HepG2 (cell line): ENCODE results near the gene IRAK4. TPM values are rescaled to one million over a fixed set of nuclear protein-coding genes. Genes with fewer than 3 reads are reported as not detected.

Experiments used
- AGO2 ChIP-seq: fragments of 200-400 bp; formaldehyde crosslinking; optimal IDR thresholded peaks from 2 replicates; pipeline ENCODE3; 2017; ENCODE audit warnings: mild to moderate bottlenecking, low read depth, low read length, moderate library complexity
- ARID4A ChIP-seq: sonication (generic); formaldehyde crosslinking; IDR thresholded peaks from 2 replicates; pipeline ENCODE4 v1.5.0; 2020; ENCODE audit warnings: mild to moderate bottlenecking, missing genetic modification reagents, borderline replicate concordance
- ARNT ChIP-seq: fragments of 450-650 bp; IDR thresholded peaks from 2 replicates; pipeline ENCODE4 v1.6.1; 2017
- NFYC ChIP-seq: IDR thresholded peaks from 2 replicates; pipeline ENCODE4 v1.6.1; 2016; ENCODE audit warnings: missing genetic modification reagents, missing compliant biosample characterization
- PLSCR1 ChIP-seq: sonication (generic); formaldehyde crosslinking; IDR thresholded peaks from 2 replicates; pipeline ENCODE4 v1.5.0; 2020; ENCODE audit warnings: missing genetic modification reagents, mild to moderate bottlenecking, borderline replicate concordance
- POGZ ChIP-seq: sonication (generic); formaldehyde crosslinking; IDR thresholded peaks from 2 replicates; pipeline ENCODE4 v1.4.0; 2020; ENCODE audit warnings: mild to moderate bottlenecking, missing genetic modification reagents
- REPIN1 ChIP-seq: sonication (generic); formaldehyde crosslinking; IDR thresholded peaks from 2 replicates; pipeline ENCODE4 v1.8.0; 2022; ENCODE audit warnings: missing genetic modification reagents, low read depth, mild to moderate bottlenecking, borderline replicate concordance
- SAP130 ChIP-seq: IDR thresholded peaks from 2 replicates; pipeline ENCODE4 v1.6.1; 2016; ENCODE audit warnings: low read depth
- SP140L ChIP-seq: sonication (generic); formaldehyde crosslinking; IDR thresholded peaks from 2 replicates; pipeline ENCODE4 v1.4.0; 2020; ENCODE audit warnings: missing genetic modification reagents, borderline replicate concordance
- TCF12 ChIP-seq, 2 experiments: fragments of 450-650 bp in 1 of 2; sonication (generic) in 1 of 2; formaldehyde crosslinking in 1 of 2; IDR thresholded peaks; 2 replicates each; pipeline versions ENCODE4 v1.6.1 to v1.8.0; 2017 to 2022; ENCODE audit warnings: antibody characterized with exemption in 1 of 2, mild to moderate bottlenecking in 1 of 2, missing genetic modification reagents in 1 of 2, moderate library complexity in 1 of 2
- TMF1 ChIP-seq: sonication (generic); formaldehyde crosslinking; IDR thresholded peaks from 2 replicates; pipeline ENCODE4 v1.8.1; 2022; ENCODE audit warnings: low read depth, missing genetic modification reagents
- TSC22D2 ChIP-seq: sonication (generic); formaldehyde crosslinking; IDR thresholded peaks from 2 replicates; pipeline ENCODE4 v1.5.1; 2020; ENCODE audit warnings: missing genetic modification reagents, mild to moderate bottlenecking, borderline replicate concordance
- ZFP41 ChIP-seq: sonication (generic); formaldehyde crosslinking; IDR thresholded peaks from 2 replicates; pipeline ENCODE4 v1.4.0; 2020; ENCODE audit warnings: mild to moderate bottlenecking, missing genetic modification reagents, borderline replicate concordance
- ZNF124 ChIP-seq: sonication (generic); formaldehyde crosslinking; IDR thresholded peaks from 2 replicates; pipeline ENCODE4 v1.4.0; 2020; ENCODE audit warnings: missing genetic modification reagents
- ZNF230 ChIP-seq: sonication (generic); formaldehyde crosslinking; IDR thresholded peaks from 2 replicates; pipeline ENCODE4 v1.4.0; 2020; ENCODE audit warnings: mild to moderate bottlenecking, missing genetic modification reagents
- ZNF431 ChIP-seq: sonication (generic); formaldehyde crosslinking; IDR thresholded peaks from 2 replicates; pipeline ENCODE4 v1.9.0; 2022; ENCODE audit warnings: missing genetic modification reagents, low read depth, mild to moderate bottlenecking, borderline replicate concordance
- ZNF570 ChIP-seq: sonication (generic); formaldehyde crosslinking; IDR thresholded peaks from 2 replicates; pipeline ENCODE4 v1.4.0; 2020; ENCODE audit warnings: mild to moderate bottlenecking, missing genetic modification reagents, borderline replicate concordance
- ZNF605 ChIP-seq: sonication (generic); formaldehyde crosslinking; IDR thresholded peaks from 2 replicates; pipeline ENCODE4 v1.8.0; 2022; ENCODE audit warnings: mild to moderate bottlenecking, missing genetic modification reagents
- polyA plus RNA-seq, 8 experiments: library from polyadenylated mRNA; depleted of rRNA in 3 of 8; stranded (reverse) in 7 of 8; unstranded in 1 of 8; fragments of >200 nt; fragmentation: Illumina TruSeq in 4 of 8; extraction: Trizol in 4 of 8; gene quantifications; 2 replicates each; pipeline versions ENCODE4 v1.2.1 to v1.2.3, GENCODE V29; 2011 to 2016; ENCODE audit warnings: low read depth in 4 of 8, missing spikeins in 1 of 8, mixed read lengths in 1 of 8; ENCODE audit not compliant: insufficient read depth in 1 of 8
- total RNA-seq, 5 experiments: library from RNA; depleted of rRNA; stranded (reverse); fragments of >200 nt; fragmentation: Illumina TruSeq; extraction: Trizol; gene quantifications; 2 replicates each; pipeline ENCODE4 v1.2.3, GENCODE V29; 2016; ENCODE audit warnings: low read depth in 1 of 5
- TF ChIP-seq, protein P1 (sequence below): sonication (generic); formaldehyde crosslinking; IDR thresholded peaks from 2 replicates; pipeline ENCODE4 v1.4.0; 2020; ENCODE audit warnings: mild to moderate bottlenecking, missing genetic modification reagents
- TF ChIP-seq, protein P2 (sequence below): IDR thresholded peaks from 2 replicates; pipeline ENCODE4 v1.6.1; 2016; ENCODE audit warnings: low read depth, missing genetic modification reagents, missing compliant biosample characterization

The IRAK4 gene
- total and polyA plus RNA-seq, 2 of the 13 experiments (the other 11 are each of a cell fraction or from before 2014, with no cell fraction given) = 6.6 to 7.1 TPM

GRCh38 chr12:43758247-43758727, 464 bp upstream of the IRAK4 start (continued):
- TF ChIP-seq ARNT = no peak
- peak; percentile 48; the same call in 1 of the 2 replicates for TF ChIP-seq ARID4A (CRISPR knock-in tag)
- no peak for TF ChIP-seq PLSCR1 (CRISPR knock-in tag)
- TF ChIP-seq SAP130 (CRISPR knock-in tag) = peak; percentile 79
- no peak for TF ChIP-seq NFYC (CRISPR knock-in tag)
- TF ChIP-seq SP140L (CRISPR knock-in tag) = no peak
- TF ChIP-seq POGZ = no peak
- no peak for TF ChIP-seq REPIN1 (CRISPR knock-in tag)
- TF ChIP-seq, protein P1, sequence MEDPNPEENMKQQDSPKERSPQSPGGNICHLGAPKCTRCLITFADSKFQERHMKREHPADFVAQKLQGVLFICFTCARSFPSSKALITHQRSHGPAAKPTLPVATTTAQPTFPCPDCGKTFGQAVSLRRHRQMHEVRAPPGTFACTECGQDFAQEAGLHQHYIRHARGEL (CRISPR knock-in tag) = no peak
- peak; percentile 77 for TF ChIP-seq ZNF230
- no peak for TF ChIP-seq AGO2
- TF ChIP-seq ZNF570 (CRISPR knock-in tag) = no peak
- TF ChIP-seq ZNF124 (CRISPR knock-in tag) = no peak
- TF ChIP-seq, protein P2, sequence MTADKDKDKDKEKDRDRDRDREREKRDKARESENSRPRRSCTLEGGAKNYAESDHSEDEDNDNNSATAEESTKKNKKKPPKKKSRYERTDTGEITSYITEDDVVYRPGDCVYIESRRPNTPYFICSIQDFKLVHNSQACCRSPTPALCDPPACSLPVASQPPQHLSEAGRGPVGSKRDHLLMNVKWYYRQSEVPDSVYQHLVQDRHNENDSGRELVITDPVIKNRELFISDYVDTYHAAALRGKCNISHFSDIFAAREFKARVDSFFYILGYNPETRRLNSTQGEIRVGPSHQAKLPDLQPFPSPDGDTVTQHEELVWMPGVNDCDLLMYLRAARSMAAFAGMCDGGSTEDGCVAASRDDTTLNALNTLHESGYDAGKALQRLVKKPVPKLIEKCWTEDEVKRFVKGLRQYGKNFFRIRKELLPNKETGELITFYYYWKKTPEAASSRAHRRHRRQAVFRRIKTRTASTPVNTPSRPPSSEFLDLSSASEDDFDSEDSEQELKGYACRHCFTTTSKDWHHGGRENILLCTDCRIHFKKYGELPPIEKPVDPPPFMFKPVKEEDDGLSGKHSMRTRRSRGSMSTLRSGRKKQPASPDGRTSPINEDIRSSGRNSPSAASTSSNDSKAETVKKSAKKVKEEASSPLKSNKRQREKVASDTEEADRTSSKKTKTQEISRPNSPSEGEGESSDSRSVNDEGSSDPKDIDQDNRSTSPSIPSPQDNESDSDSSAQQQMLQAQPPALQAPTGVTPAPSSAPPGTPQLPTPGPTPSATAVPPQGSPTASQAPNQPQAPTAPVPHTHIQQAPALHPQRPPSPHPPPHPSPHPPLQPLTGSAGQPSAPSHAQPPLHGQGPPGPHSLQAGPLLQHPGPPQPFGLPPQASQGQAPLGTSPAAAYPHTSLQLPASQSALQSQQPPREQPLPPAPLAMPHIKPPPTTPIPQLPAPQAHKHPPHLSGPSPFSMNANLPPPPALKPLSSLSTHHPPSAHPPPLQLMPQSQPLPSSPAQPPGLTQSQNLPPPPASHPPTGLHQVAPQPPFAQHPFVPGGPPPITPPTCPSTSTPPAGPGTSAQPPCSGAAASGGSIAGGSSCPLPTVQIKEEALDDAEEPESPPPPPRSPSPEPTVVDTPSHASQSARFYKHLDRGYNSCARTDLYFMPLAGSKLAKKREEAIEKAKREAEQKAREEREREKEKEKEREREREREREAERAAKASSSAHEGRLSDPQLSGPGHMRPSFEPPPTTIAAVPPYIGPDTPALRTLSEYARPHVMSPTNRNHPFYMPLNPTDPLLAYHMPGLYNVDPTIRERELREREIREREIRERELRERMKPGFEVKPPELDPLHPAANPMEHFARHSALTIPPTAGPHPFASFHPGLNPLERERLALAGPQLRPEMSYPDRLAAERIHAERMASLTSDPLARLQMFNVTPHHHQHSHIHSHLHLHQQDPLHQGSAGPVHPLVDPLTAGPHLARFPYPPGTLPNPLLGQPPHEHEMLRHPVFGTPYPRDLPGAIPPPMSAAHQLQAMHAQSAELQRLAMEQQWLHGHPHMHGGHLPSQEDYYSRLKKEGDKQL (CRISPR knock-in tag) = no peak
- TF ChIP-seq TMF1 (CRISPR knock-in tag) = 0 out of 2 replicates have a peak, but pooled peaks have one; percentile 28
- no peak for TF ChIP-seq TCF12 (IDR thresholded peaks at IDR 0.05)
- 0 out of 2 replicates have a peak, but pooled peaks have one; percentile 31 for TF ChIP-seq TCF12 (CRISPR knock-in tag; IDR thresholded peaks at IDR 0.05)
- no peak for TF ChIP-seq TSC22D2 (CRISPR knock-in tag)
- no peak for TF ChIP-seq ZNF431 (CRISPR knock-in tag)
- no peak for TF ChIP-seq ZFP41 (CRISPR knock-in tag)
- peak; percentile 70; the same call in 1 of the 2 replicates for TF ChIP-seq ZNF605 (CRISPR knock-in tag)
